HEK293T (cell line): ENCODE results near the gene NACA2.

Experiments used
- ARNT ChIP-seq: fragments of 450-650 bp; IDR thresholded peaks from 2 replicates; pipeline ENCODE4 v1.6.1; 2017; ENCODE audit warnings: mild to moderate bottlenecking
- BHLHE40 ChIP-seq: fragments of 450-650 bp; IDR thresholded peaks from 2 replicates; pipeline ENCODE4 v1.6.1; 2016; ENCODE audit warnings: mild to moderate bottlenecking, moderate library complexity, borderline replicate concordance
- CTBP1 ChIP-seq: fragments of 450-650 bp; IDR thresholded peaks from 2 replicates; pipeline ENCODE4 v1.6.1; 2016; ENCODE audit warnings: borderline replicate concordance
- ELF4 ChIP-seq: fragments of 450-650 bp; IDR thresholded peaks from 2 replicates; pipeline ENCODE4 v1.6.1; 2017; ENCODE audit warnings: antibody characterized with exemption
- PKNOX1 ChIP-seq: fragments of 450-650 bp; IDR thresholded peaks from 2 replicates; pipeline ENCODE4 v1.6.1; 2016
- SUZ12 ChIP-seq: fragments of 450-650 bp; IDR thresholded peaks from 2 replicates; pipeline ENCODE4 v1.6.1; 2016; ENCODE audit warnings: mild to moderate bottlenecking
- TARDBP ChIP-seq: fragments of 450-650 bp; IDR thresholded peaks from 2 replicates; pipeline ENCODE4 v1.6.1; 2016

DNA sequence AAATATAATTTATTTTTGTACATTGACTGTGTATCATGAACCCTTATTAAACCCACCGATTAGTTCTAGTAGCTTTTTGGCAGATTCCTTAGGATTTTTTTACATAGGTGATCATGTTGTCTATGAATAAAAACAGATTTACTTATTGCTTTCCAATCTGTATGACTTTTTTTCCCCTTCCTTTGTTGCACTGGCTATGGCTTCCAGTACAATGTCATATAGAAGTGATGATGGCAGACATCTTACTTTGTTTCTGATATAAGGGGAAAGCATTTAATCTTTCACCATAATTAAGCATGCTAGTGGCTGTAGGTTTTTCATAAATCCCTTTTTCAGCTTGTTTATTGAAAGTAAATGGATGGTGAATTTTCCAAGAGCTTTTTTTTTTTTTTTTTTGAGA lies 28.9 kb upstream of the NACA2 start:
- no peak for TF ChIP-seq TARDBP
- TF ChIP-seq BHLHE40 = no peak
- no peak for TF ChIP-seq ARNT
- TF ChIP-seq ELF4 = no peak
- no peak for TF ChIP-seq SUZ12
- no peak for TF ChIP-seq PKNOX1
- TF ChIP-seq CTBP1 = no peak
